Right atrium auricular region (tissue), 2 donors: ENCODE data around the gene BARHL1. TPM values are rescaled to one million over a fixed set of nuclear protein-coding genes. Genes with fewer than 3 reads are reported as not detected.

Experiments
- DNase-seq: peaks from one replicate; pipeline ENCODE4 v3.0.0-alpha.2; 2019; ENCODE audit warnings: low spot score
- H3K27ac ChIP-seq, 2 donors: fragments of 200-600 bp; sonication (generic); 1 replicate in 1 of 2; 2 replicates in 1 of 2; pipeline ENCODE4 v1.5.1; 2016 to 2019
- H3K27me3 ChIP-seq, 2 donors: fragments of 200-600 bp; sonication (generic); one replicate each; pipeline versions ENCODE4 v1.5.1 to v1.6.0; 2017 to 2019
- H3K36me3 ChIP-seq: fragments of 200-600 bp; sonication (generic); one replicate; pipeline ENCODE4 v1.5.1; 2016
- H3K4me1 ChIP-seq, 2 donors: fragments of 200-600 bp; sonication (generic); one replicate each; pipeline versions ENCODE4 v1.5.1 to v1.6.0; 2017 to 2019
- H3K4me3 ChIP-seq, 2 donors: fragments of 200-600 bp; sonication (generic); 1 replicate in 1 of 2; 2 replicates in 1 of 2; pipeline ENCODE4 v1.5.1; 2017 to 2019; ENCODE audit warnings: mild to moderate bottlenecking in 1 of 2, moderate library complexity in 1 of 2
- H3K9me3 ChIP-seq, 2 donors: fragments of 200-600 bp; sonication (generic); one replicate each; pipeline ENCODE4 v1.5.1; 2019
- CTCF ChIP-seq, 2 donors: fragments of 200-600 bp; sonication (generic); IDR thresholded peaks; one replicate each; pipeline ENCODE4 v1.5.1; 2019; ENCODE audit warnings: antibody characterized with exemption in 2 of 2
- total RNA-seq, 2 donors: library from RNA; depleted of rRNA; stranded (reverse); fragments of >200 nt; gene quantifications; one replicate each; pipeline ENCODE4 v1.1.0, GENCODE V29; 2016

The BARHL1 gene
- total RNA-seq, 2 donors from 2014 or later = not detected

GRCh38 chr9:132592451-132592850 lies 10.0 kb downstream of the BARHL1 start:
- DNase-seq = no peak
- H3K36me3 ChIP-seq = peaks cover 13% of the 10 kb centered on the region
- no peak overlapping the region for H3K4me3 ChIP-seq
- TF ChIP-seq CTCF (IDR thresholded peaks at IDR 0.05) = no peak
- peaks cover 0 to 16% of the 10 kb centered on the region in 2 donors for H3K4me1 ChIP-seq
- H3K27ac ChIP-seq = no peak overlapping the region
- H3K27me3 ChIP-seq = peaks cover 23 to 25% of the 10 kb centered on the region in 2 donors
- no peaks in the 10 kb centered on the region for H3K9me3 ChIP-seq

GRCh38 chr9:132594412-132594811 lies 12.0 kb downstream of the BARHL1 start:
- peaks cover 0 to 23% of the 10 kb centered on the region in 2 donors for H3K4me1 ChIP-seq
- H3K4me3 ChIP-seq = no peak overlapping the region
- H3K27ac ChIP-seq = no peak overlapping the region
- H3K27me3 ChIP-seq = peaks cover 7 to 9% of the 10 kb centered on the region in 2 donors
- TF ChIP-seq CTCF (IDR thresholded peaks at IDR 0.05) = no peak
- H3K36me3 ChIP-seq = peaks cover 13% of the 10 kb centered on the region
- no peaks in the 10 kb centered on the region for H3K9me3 ChIP-seq
- DNase-seq = no peak

- H3K4me1 ChIP-seq = peaks cover 0 to 14% of the 10 kb centered on the region in 2 donors
- peaks cover 17% of the 10 kb centered on the region for H3K36me3 ChIP-seq
- H3K27me3 ChIP-seq = peaks cover 0 to under 1% of the 10 kb centered on the region in 2 donors
- no peak overlapping the region for H3K27ac ChIP-seq
- no peaks in the 10 kb centered on the region for H3K9me3 ChIP-seq
- no peak for DNase-seq
- no peak for TF ChIP-seq CTCF (IDR thresholded peaks at IDR 0.05)
- H3K4me3 ChIP-seq = no peak overlapping the region
These were observed 12.9 kb downstream of the BARHL1 start for GRCh38 chr9:132595319-132595718.

- peaks cover 0 to 13% of the 10 kb centered on the region in 2 donors for H3K4me1 ChIP-seq
- H3K27ac ChIP-seq = peak overlapping the region in 1 of 2 donors; percentile 68
- peaks cover 17% of the 10 kb centered on the region for H3K36me3 ChIP-seq
- DNase-seq = no peak
- H3K9me3 ChIP-seq = no peaks in the 10 kb centered on the region
- H3K27me3 ChIP-seq = no peaks in the 10 kb centered on the region
- no peak overlapping the region for H3K4me3 ChIP-seq
- no peak for TF ChIP-seq CTCF (IDR thresholded peaks at IDR 0.05)
These were observed 13.8 kb downstream of the BARHL1 start for GRCh38 chr9:132596200-132596599.

- Histone ChIP-seq H3K4me3 (no peak overlapping the region), H3K27me3 (no peaks in the 10 kb centered on the region), H3K4me1 (peaks cover 0 to 13% of the 10 kb centered on the region in 2 donors), H3K27ac (peak overlapping the region; percentile 74 to 78), H3K36me3 (peaks cover 17% of the 10 kb centered on the region), H3K9me3 (no peaks in the 10 kb centered on the region)
- peak; percentile 69 for DNase-seq
- TF ChIP-seq CTCF (IDR thresholded peaks at IDR 0.05) = no peak
These were observed 14.8 kb downstream of the BARHL1 start for GRCh38 chr9:132597073-132597775.
